Rectal smooth muscle tissue (tissue), 1 donor: Measurements from ENCODE around the gene DDN.

Experiments
- H3K27ac ChIP-seq: one replicate; pipeline ENCODE4 v1.7.0; 2013; ENCODE audit warnings: low read depth, low read length, inconsistent platforms
- H3K27me3 ChIP-seq: one replicate; pipeline ENCODE4 v1.7.0; 2013; ENCODE audit warnings: low read length; ENCODE audit not compliant: control insufficient read depth, insufficient read depth
- H3K36me3 ChIP-seq: one replicate; pipeline ENCODE4 v1.7.0; 2013; ENCODE audit warnings: low read length; ENCODE audit not compliant: control insufficient read depth, insufficient read depth
- H3K4me1 ChIP-seq: one replicate; pipeline ENCODE4 v1.7.0; 2013; ENCODE audit warnings: low read length; ENCODE audit not compliant: control insufficient read depth, insufficient read depth
- H3K4me3 ChIP-seq: one replicate; pipeline ENCODE4 v1.7.0; 2013; ENCODE audit warnings: low read length
- H3K9ac ChIP-seq: one replicate; pipeline ENCODE4 v1.7.0; 2013; ENCODE audit warnings: low read length

DDN gene

GRCh38 chr12:49037947-49038237 lies 38.7 kb upstream of the DDN start:
- Histone ChIP-seq H3K27me3 (no peaks in the 10 kb centered on the region), H3K27ac (no peak overlapping the region), H3K4me3 (no peak overlapping the region), H3K9ac (no peak overlapping the region), H3K36me3 (peaks cover 51% of the 10 kb centered on the region), H3K4me1 (no peaks in the 10 kb centered on the region)

- H3K4me3 ChIP-seq: no peak overlapping the region
- H3K27ac ChIP-seq: no peak overlapping the region
- H3K4me1 ChIP-seq: no peaks in the 10 kb centered on the region
- peaks cover 50% of the 10 kb centered on the region for H3K36me3 ChIP-seq
- no peak overlapping the region for H3K9ac ChIP-seq
- H3K27me3 ChIP-seq: no peaks in the 10 kb centered on the region
Measured at GRCh38 chr12:49037111-49037946, 38.2 kb upstream of the DDN start.

GRCh38 chr12:49036029-49036428 lies 36.9 kb upstream of the DDN start:
- Histone ChIP-seq H3K27ac (no peak overlapping the region), H3K27me3 (no peaks in the 10 kb centered on the region), H3K9ac (no peak overlapping the region), H3K4me1 (no peaks in the 10 kb centered on the region), H3K36me3 (peaks cover 47% of the 10 kb centered on the region), H3K4me3 (no peak overlapping the region)

GRCh38 chr12:49034286-49034622 lies 35.1 kb upstream of the DDN start:
- Histone ChIP-seq H3K9ac (no peak overlapping the region), H3K27me3 (no peaks in the 10 kb centered on the region), H3K36me3 (peaks cover 45% of the 10 kb centered on the region), H3K4me3 (no peak overlapping the region), H3K4me1 (no peaks in the 10 kb centered on the region), H3K27ac (no peak overlapping the region)

- Histone ChIP-seq H3K27ac (no peak overlapping the region), H3K4me1 (no peaks in the 10 kb centered on the region)
Measured at GRCh38 chr12:49033611-49034285, 34.6 kb upstream of the DDN start.

GRCh38 chr12:49032679-49033447 lies 33.7 kb upstream of the DDN start:
- Histone ChIP-seq H3K27ac (no peak overlapping the region), H3K4me3 (no peak overlapping the region), H3K9ac (no peak overlapping the region), H3K27me3 (no peaks in the 10 kb centered on the region), H3K4me1 (no peaks in the 10 kb centered on the region), H3K36me3 (peaks cover 46% of the 10 kb centered on the region)

More at GRCh38 chr12:49033611-49034285, 34.6 kb upstream of the DDN start:
- Histone ChIP-seq H3K9ac (no peak overlapping the region), H3K36me3 (peaks cover 46% of the 10 kb centered on the region), H3K27me3 (no peaks in the 10 kb centered on the region), H3K4me3 (no peak overlapping the region)

GRCh38 chr12:49032276-49032675 lies 33.1 kb upstream of the DDN start:
- H3K36me3 ChIP-seq: peaks cover 44% of the 10 kb centered on the region
- no peak overlapping the region for H3K27ac ChIP-seq
- H3K4me3 ChIP-seq: no peak overlapping the region
- H3K4me1 ChIP-seq: no peaks in the 10 kb centered on the region
- no peaks in the 10 kb centered on the region for H3K27me3 ChIP-seq
- H3K9ac ChIP-seq: no peak overlapping the region

- Histone ChIP-seq H3K9ac (no peak overlapping the region), H3K4me1 (no peaks in the 10 kb centered on the region), H3K4me3 (no peak overlapping the region), H3K36me3 (peaks cover 44% of the 10 kb centered on the region), H3K27me3 (no peaks in the 10 kb centered on the region), H3K27ac (no peak overlapping the region)
Measured at GRCh38 chr12:49031573-49032161, 32.5 kb upstream of the DDN start.

GRCh38 chr12:49030714-49031572 lies 31.8 kb upstream of the DDN start:
- no peak overlapping the region for H3K9ac ChIP-seq
- H3K36me3 ChIP-seq: peaks cover 49% of the 10 kb centered on the region
- no peak overlapping the region for H3K4me3 ChIP-seq
- no peaks in the 10 kb centered on the region for H3K4me1 ChIP-seq
- H3K27me3 ChIP-seq: no peaks in the 10 kb centered on the region
- no peak overlapping the region for H3K27ac ChIP-seq

GRCh38 chr12:49030119-49030518 lies 30.9 kb upstream of the DDN start:
- Histone ChIP-seq H3K4me1 (no peaks in the 10 kb centered on the region), H3K4me3 (no peak overlapping the region), H3K27ac (no peak overlapping the region), H3K36me3 (peaks cover 57% of the 10 kb centered on the region), H3K27me3 (no peaks in the 10 kb centered on the region), H3K9ac (no peak overlapping the region)

GRCh38 chr12:49028666-49029275 lies 29.6 kb upstream of the DDN start:
- Histone ChIP-seq H3K27me3 (no peaks in the 10 kb centered on the region), H3K4me1 (no peaks in the 10 kb centered on the region), H3K9ac (no peak overlapping the region), H3K27ac (no peak overlapping the region), H3K4me3 (no peak overlapping the region), H3K36me3 (peaks cover 60% of the 10 kb centered on the region)
